Subcutaneous preadipocyte (primary cell): Measurements from ENCODE around the gene CDKN2A. TPM values are rescaled to one million over a fixed set of nuclear protein-coding genes. Genes with fewer than 3 reads are reported as not detected.

Source experiments
- total RNA-seq: library from RNA; depleted of rRNA; stranded (reverse); fragments of >200 nt; gene quantifications from 2 replicates; pipeline ENCODE4 v1.2.3, GENCODE V29; 2012

The CDKN2A gene
- total RNA-seq = 24.0 and 26.5 TPM in 2 replicates

DNA sequence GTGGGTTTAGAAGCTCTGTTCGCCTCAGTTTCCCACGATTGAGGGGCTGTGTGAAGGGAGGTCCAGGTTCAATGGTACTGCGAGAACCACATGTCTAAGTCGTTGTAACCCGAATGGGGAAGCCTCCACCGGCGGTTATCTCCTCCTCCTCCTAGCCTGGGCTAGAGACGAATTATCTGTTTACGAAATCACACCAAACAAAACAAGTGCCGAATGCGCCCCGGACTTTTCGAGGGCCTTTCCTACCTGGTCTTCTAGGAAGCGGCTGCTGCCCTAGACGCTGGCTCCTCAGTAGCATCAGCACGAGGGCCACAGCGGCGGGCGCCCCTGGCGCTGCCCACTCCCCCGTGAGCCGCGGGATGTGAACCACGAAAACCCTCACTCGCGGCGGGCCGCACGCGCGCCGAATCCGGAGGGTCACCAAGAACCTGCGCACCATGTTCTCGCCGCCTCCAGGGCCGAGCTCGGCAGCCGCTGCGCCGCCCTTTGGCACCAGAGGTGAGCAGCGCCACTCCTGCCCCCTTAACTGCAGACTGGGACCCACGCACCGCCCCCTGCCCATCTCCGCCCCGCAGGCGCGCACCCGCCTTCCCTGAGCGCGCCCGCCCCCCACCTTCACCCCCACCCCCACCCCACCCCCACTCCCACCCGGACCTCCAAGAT, at the start of gene CDKN2A:
Gene CDKN2A (minus strand): TSS at position 500 of the 663 bp plus-strand sequence.

DNA sequence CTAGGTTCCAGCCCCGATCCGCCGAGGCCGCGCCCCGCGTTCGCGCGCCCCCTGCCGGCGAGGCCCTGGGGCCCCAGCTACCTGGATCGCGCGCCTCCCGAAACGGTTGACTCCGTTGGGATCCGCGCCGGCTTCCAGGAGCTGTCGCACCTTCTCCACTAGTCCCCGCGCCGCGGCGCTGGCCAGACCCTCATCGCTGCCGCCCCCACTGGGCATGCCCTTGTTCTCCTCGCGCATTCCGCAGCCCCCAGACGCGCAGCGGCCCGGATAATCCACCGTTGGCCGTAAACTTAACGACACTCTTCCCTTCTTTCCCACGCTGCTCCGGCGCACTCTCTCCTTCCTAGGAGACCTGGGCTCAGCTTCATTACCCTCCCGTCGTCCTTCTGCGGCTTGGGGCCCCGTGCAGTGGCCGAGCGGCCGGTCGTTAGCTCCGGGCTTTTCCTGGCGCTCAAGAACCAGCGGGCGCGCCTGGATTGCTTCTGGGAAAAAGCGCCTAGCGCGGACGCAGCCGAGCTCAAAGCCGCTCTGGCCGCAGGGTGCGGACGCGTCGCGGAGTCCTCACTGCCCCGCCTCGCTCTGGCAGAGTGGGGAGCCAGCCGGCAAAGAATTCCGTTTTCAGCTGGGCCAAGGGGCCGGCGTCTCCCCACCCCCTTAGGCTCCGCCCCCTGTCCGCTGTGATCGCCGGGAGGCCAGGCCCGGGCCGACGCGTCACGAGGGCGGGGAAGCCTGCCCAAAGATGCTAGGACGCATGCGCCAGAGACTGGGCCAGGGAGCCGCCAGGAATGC, 14.7 kb upstream of the CDKN2A start, which contains the start of gene CDKN2B:
Gene CDKN2B (minus strand): TSS at position 589 of the 789 bp plus-strand sequence. CDS start 352 bp downstream, at position 237.

DNA sequence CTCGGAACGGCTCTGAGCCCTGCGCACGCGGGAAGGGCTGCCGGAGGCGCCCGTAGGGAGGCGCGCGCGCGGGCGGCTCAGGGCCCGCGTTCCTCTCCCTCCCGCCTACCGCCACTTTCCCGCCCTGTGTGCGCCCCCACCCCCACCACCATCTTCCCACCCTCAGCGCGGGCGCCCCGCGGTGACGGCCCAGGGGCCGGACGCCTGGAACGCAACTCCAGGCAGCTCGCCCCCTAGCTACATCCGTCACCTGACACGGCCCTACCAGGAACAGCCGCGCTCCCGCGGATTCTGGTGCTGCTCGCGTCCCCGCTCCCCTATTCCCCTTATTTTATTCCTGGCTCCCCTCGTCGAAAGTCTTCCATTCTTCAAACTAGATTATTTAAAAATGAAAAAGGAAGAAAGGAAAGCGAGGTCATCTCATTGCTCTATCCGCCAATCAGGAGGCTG, 389 bp upstream of the CDKN2A start, which contains the start of gene CDKN2B-AS1:
Gene CDKN2B-AS1 (plus strand): TSS at position 236 of the 450 bp plus-strand sequence.

Other genes with a start within 250 kb of the CDKN2A start
- gene MTAP, start 191.8 kb downstream of the CDKN2A start, total RNA-seq = 44.1 and 56.9 TPM in 2 replicates
- gene CDKN2B-AS1, start 399 bp upstream of the CDKN2A start, total RNA-seq = 8.8 and 11.7 TPM in 2 replicates
- gene CDKN2B, start 14.9 kb upstream of the CDKN2A start, total RNA-seq = 9.2 and 29.1 TPM in 2 replicates